Measurements from ENCODE around the gene TNIK.
A peak's percentile ranks its signal among the peaks of the same experiment; 100 is the strongest.

The TNIK gene

DNA sequence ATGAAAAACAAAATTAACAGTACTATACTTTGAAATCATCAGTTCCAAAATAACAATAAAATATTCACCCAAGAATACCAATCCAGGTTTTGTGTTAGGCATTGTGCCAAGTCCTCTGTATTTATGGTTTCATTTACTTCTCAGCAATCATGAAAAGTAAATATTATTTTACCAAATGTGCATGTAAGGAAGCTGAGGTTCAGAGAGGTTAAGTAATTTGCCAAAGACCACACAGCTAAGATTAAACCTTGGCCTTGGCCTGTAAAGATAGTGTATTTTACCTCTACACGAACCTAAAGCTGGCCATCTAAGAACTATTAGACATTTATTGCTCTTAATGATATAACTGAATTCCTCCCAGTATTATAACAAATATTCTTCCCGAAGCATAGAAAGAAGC, 309.3 kb downstream of the TNIK start:
- TF ChIP-seq, protein P1, sequence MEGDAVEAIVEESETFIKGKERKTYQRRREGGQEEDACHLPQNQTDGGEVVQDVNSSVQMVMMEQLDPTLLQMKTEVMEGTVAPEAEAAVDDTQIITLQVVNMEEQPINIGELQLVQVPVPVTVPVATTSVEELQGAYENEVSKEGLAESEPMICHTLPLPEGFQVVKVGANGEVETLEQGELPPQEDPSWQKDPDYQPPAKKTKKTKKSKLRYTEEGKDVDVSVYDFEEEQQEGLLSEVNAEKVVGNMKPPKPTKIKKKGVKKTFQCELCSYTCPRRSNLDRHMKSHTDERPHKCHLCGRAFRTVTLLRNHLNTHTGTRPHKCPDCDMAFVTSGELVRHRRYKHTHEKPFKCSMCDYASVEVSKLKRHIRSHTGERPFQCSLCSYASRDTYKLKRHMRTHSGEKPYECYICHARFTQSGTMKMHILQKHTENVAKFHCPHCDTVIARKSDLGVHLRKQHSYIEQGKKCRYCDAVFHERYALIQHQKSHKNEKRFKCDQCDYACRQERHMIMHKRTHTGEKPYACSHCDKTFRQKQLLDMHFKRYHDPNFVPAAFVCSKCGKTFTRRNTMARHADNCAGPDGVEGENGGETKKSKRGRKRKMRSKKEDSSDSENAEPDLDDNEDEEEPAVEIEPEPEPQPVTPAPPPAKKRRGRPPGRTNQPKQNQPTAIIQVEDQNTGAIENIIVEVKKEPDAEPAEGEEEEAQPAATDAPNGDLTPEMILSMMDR (conservative IDR thresholded peaks at IDR 0.05; ENCODE audit: low read length) = no peak
- no peak overlapping the region for H3K4me3 ChIP-seq (ENCODE audit: low read length)

DNA sequence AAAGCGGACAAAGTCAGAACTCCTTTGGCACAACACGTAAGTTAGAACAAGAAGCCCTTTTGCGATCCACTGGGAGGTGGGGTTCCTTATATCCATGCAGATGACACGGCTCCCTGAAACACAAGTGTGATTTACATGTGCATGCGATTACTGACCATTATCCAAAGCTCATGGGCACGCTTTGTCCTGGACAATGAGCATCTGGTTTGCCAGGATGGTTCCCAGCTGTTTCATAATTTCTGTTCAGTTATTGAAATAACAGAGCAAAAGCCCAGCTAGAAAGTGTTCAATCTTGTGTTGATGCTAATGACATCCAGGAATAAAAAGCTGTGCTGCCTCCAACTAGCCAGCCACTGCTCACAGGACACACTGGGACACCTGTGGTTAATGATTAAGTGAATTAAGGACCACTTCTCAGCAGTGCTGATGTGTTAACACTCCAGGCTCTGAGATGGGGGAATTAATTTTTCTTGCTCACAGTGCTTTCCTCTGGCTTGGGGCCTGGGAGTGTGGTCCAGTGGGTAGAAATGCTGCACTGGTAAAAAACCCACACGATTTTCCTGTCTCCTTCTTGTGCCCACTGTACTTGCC, 310.6 kb downstream of the TNIK start:
- DNase-seq (ENCODE audit: low read depth) = no peak
- TF ChIP-seq, protein P1 (conservative IDR thresholded peaks at IDR 0.05; ENCODE audit: low read length) = no peak
- H3K4me3 ChIP-seq (ENCODE audit: low read length) = no peak overlapping the region

More for the DNA sequence above, 309.3 kb downstream of the TNIK start:
- DNase-seq (ENCODE audit: low read depth) = no peak

DNA sequence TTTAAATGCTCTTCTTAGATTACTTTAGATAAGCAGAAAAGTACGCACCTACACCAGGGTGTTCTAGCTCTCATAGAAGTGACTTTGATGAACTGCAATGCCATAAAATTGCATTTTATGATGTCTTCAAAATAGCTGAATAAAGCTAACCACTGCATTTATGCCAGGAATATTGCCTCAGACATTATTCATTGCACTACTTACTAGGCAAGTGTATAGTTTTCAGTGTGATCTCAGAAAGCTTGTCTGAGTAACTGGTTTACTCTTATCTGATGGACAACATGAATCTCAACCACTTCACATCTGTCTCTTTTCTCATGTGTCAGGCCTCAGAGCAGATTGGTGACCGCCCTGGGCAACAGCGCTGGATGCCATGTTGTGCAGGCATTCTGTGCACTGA, 314.4 kb downstream of the TNIK start:
- TF ChIP-seq, protein P1 (conservative IDR thresholded peaks at IDR 0.05; ENCODE audit: low read length) = no peak
- no peak for DNase-seq (ENCODE audit: low read depth)
- no peak overlapping the region for H3K4me3 ChIP-seq (ENCODE audit: low read length)

DNA sequence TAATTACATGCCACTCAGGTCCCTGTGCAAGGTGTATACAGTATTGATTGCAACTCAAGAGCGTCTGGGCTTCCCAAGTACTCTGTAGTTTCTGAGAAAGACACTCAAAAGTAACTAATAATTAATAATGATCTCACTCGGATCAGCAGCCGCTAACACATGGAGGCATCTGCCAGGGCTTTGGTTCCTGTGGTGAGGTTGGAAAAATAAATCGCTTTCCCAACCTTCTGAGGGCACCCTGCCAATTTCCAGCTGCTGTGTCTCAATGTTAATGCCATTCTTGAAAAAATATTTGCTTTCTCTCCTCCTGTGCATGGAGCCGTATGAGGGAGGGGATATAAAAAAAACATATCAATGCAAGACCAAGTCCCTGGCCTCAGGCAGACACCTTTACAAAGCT, 317.2 kb downstream of the TNIK start:
- DNase-seq (ENCODE audit: low read depth) = peak; percentile 83

DNA sequence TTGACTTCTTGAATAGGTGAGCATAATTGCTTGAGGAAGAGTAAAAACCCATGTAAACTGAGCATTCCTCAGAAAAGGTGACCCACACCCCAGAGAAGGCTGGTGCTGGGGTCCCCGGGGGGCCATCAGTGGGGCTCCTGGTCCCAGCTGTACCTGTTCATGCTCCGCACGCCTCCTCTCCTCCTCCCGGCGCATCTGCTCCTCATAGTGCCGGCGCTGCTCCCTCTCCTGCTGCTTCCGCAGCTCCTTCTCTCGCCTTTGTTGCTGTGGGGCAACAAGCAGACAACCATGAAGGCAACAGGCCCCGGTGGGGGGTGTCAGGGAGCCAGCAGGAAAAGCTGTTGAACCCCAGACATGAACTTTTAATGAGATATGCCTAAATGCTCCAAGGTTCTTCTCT, 320.0 kb downstream of the TNIK start:
- TF ChIP-seq, protein P1 (conservative IDR thresholded peaks at IDR 0.05; ENCODE audit: low read length) = no peak
- DNase-seq (ENCODE audit: low read depth) = no peak
- H3K4me3 ChIP-seq (ENCODE audit: low read length) = no peak overlapping the region

More for the DNA sequence above, 317.2 kb downstream of the TNIK start:
- no peak overlapping the region for H3K4me3 ChIP-seq (ENCODE audit: low read length)
- TF ChIP-seq, protein P1 (conservative IDR thresholded peaks at IDR 0.05; ENCODE audit: low read length) = no peak

DNA sequence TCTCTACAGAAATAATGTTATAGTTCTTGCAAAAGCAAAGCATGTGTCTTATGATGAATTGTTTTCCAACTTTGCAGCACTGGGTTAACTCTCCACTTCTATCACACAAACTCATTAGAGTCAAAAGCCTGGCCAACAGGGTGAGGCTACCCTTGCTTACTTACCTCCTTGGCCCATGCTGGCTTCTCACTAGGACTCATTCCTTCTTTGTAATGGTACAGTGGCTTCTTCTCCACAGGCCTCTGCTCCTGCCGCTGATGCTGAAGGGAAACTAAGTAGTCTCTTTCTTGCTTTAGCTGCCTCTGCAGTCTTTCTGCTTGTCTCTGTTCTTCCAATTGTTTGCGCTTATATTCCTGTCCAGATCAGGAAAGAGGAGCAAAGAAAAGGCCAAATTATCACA, 322.2 kb downstream of the TNIK start:
- DNase-seq (ENCODE audit: low read depth) = no peak
- H3K4me3 ChIP-seq (ENCODE audit: low read length) = no peak overlapping the region
- TF ChIP-seq, protein P1 (conservative IDR thresholded peaks at IDR 0.05; ENCODE audit: low read length) = no peak

DNA sequence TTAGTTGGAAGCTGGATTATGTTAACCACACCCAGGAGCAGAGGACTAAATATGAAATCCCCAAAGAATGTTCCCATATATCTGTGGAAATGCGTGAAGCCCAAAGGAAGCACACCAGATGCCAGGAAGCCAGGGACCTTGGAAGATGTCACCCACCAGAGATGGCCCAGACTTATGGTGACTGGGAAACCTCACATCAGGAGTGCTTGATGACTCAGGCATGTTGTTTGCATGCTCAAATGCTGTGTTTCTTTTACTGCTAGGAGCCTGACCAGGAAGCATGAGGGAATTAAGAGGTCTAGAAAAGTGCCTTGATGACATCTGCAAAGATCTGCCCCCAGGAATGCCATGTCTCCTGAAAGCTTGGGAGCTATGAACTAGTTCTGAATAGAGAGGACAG, 324.7 kb downstream of the TNIK start:
- no peak overlapping the region for H3K4me3 ChIP-seq (ENCODE audit: low read length)
- peak; percentile 45 for DNase-seq (ENCODE audit: low read depth)
- TF ChIP-seq, protein P1 (conservative IDR thresholded peaks at IDR 0.05; ENCODE audit: low read length) = no peak
